ENCODE data around the gene C1orf105.
"Not testable (repeated sequence)": the region's sequence is repeated elsewhere in the genome, so short reads cannot be mapped to it uniquely, and the experiment has no call there.

C1orf105 gene

GRCh38 chr1:172420385-172420784 lies at the start of gene C1orf105:
Gene C1orf105 (plus strand): TSS chr1:172420685. CDS start chr1:172420886, 201 bp downstream.
- no peak within 1 kb of the TSS for H3K27ac ChIP-seq
- no peak within 1 kb of the TSS for H3K4me3 ChIP-seq

- not testable (repeated sequence) for H3K27ac ChIP-seq, H3K4me3 ChIP-seq
Measured at GRCh38 chr1:172371646-172372045, 48.8 kb upstream of the C1orf105 start.

GRCh38 chr1:172373864-172374263 lies 46.6 kb upstream of the C1orf105 start:
- H3K27ac ChIP-seq: peak overlapping the region in 4 of 21 experiments; percentile 7 to 59 (median 22)
- no peak overlapping the region for H3K4me3 ChIP-seq

- peak overlapping the region in 1 of 21 experiments; percentile 7 for H3K27ac ChIP-seq
- H3K4me3 ChIP-seq: no peak overlapping the region
Measured at GRCh38 chr1:172375211-172375631, 45.3 kb upstream of the C1orf105 start.

GRCh38 chr1:172376431-172376830 lies 44.1 kb upstream of the C1orf105 start:
- H3K4me3 ChIP-seq: no peak overlapping the region
- H3K27ac ChIP-seq: peak overlapping the region in 2 of 21 experiments; percentile 14 to 33

- no peak overlapping the region for H3K4me3 ChIP-seq
- no peak overlapping the region for H3K27ac ChIP-seq
Measured at GRCh38 chr1:172377565-172377964, 42.9 kb upstream of the C1orf105 start.

GRCh38 chr1:172378109-172378760 lies 42.2 kb upstream of the C1orf105 start:
- H3K4me3 ChIP-seq: no peak overlapping the region
- H3K27ac ChIP-seq: no peak overlapping the region

- H3K27ac ChIP-seq: peak overlapping the region in 8 of 21 experiments; percentile 30 to 80 (median 50)
Measured at GRCh38 chr1:172380441-172381244, 39.8 kb upstream of the C1orf105 start.

GRCh38 chr1:172381946-172382345 lies 38.5 kb upstream of the C1orf105 start:
- H3K4me3 ChIP-seq: no peak overlapping the region
- peak overlapping the region in 5 of 21 experiments; percentile 7 to 80 (median 18) for H3K27ac ChIP-seq

More at GRCh38 chr1:172380441-172381244, 39.8 kb upstream of the C1orf105 start:
- no peak overlapping the region for H3K4me3 ChIP-seq

- Histone ChIP-seq H3K27ac (peak overlapping the region in 5 of 21 experiments; percentile 7 to 81 (median 18)), H3K4me3 (no peak overlapping the region)
Measured at GRCh38 chr1:172382406-172382805, 38.1 kb upstream of the C1orf105 start.

GRCh38 chr1:172382990-172383389 lies 37.5 kb upstream of the C1orf105 start:
- H3K27ac ChIP-seq: peak overlapping the region in 8 of 21 experiments; percentile 13 to 81 (median 43)
- no peak overlapping the region for H3K4me3 ChIP-seq

- Histone ChIP-seq H3K4me3 (no peak overlapping the region), H3K27ac (peak overlapping the region in 8 of 21 experiments; percentile 13 to 81 (median 43))
Measured at GRCh38 chr1:172383536-172383935, 36.9 kb upstream of the C1orf105 start.

GRCh38 chr1:172384656-172385055 lies 35.8 kb upstream of the C1orf105 start:
- Histone ChIP-seq H3K27ac (peak overlapping the region in 4 of 21 experiments; percentile 24 to 80 (median 51)), H3K4me3 (no peak overlapping the region)

- no peak overlapping the region for H3K4me3 ChIP-seq
- H3K27ac ChIP-seq: no peak overlapping the region
Measured at GRCh38 chr1:172386046-172386445, 34.4 kb upstream of the C1orf105 start.

- H3K27ac ChIP-seq: no peak overlapping the region
- no peak overlapping the region for H3K4me3 ChIP-seq
Measured at GRCh38 chr1:172388490-172388889, 32.0 kb upstream of the C1orf105 start.

- H3K4me3 ChIP-seq: no peak overlapping the region
- peak overlapping the region in 20 of 21 experiments; percentile 26 to 91 (median 76) for H3K27ac ChIP-seq
Measured at GRCh38 chr1:172390301-172390682, 30.2 kb upstream of the C1orf105 start.

- peak overlapping the region in 20 of 21 experiments; percentile 26 to 91 (median 76) for H3K27ac ChIP-seq
- peak overlapping the region in 1 of 7 experiments; percentile 11 for H3K4me3 ChIP-seq
Measured at GRCh38 chr1:172390683-172391551, 29.6 kb upstream of the C1orf105 start.

- H3K27ac ChIP-seq: peak overlapping the region in 16 of 21 experiments; percentile 9 to 91 (median 78)
- no peak overlapping the region for H3K4me3 ChIP-seq
Measured at GRCh38 chr1:172391976-172392375, 28.5 kb upstream of the C1orf105 start.

- Histone ChIP-seq H3K4me3 (no peak overlapping the region), H3K27ac (peak overlapping the region in 12 of 21 experiments; percentile 5 to 91 (median 82))
Measured at GRCh38 chr1:172393354-172393753, 27.1 kb upstream of the C1orf105 start.

All from skin epidermis (tissue), 12 donors.